ENCODE data around the gene MYO1D.
"Not testable (repeated sequence)": the region's sequence is repeated elsewhere in the genome, so short reads cannot be mapped to it uniquely, and the experiment has no call there.

MYO1D gene

GRCh38 chr17:32774695-32775084 lies 102.2 kb downstream of the MYO1D start:
- no peak for DNase-seq (ENCODE audit: low read depth)

GRCh38 chr17:32773856-32774694 lies 102.8 kb downstream of the MYO1D start:
- DNase-seq (ENCODE audit: low read depth), result no peak

- no peak for DNase-seq (ENCODE audit: low read depth)
Measured at GRCh38 chr17:32772453-32773025, 104.4 kb downstream of the MYO1D start.

GRCh38 chr17:32771396-32771795 lies 105.5 kb downstream of the MYO1D start:
- no peak for DNase-seq (ENCODE audit: low read depth)

- DNase-seq (ENCODE audit: low read depth), result no peak
Measured at GRCh38 chr17:32769846-32770245, 107.1 kb downstream of the MYO1D start.

GRCh38 chr17:32763855-32764439 lies 113.0 kb downstream of the MYO1D start:
- no peak for DNase-seq (ENCODE audit: low read depth)

GRCh38 chr17:32759476-32759875 lies 117.4 kb downstream of the MYO1D start:
- no peak for DNase-seq (ENCODE audit: low read depth)

- DNase-seq (ENCODE audit: low read depth), result no peak
Measured at GRCh38 chr17:32757963-32758362, 119.0 kb downstream of the MYO1D start.

GRCh38 chr17:32756696-32757095 lies 120.2 kb downstream of the MYO1D start:
- no peak for DNase-seq (ENCODE audit: low read depth)

GRCh38 chr17:32755045-32755805 lies 121.7 kb downstream of the MYO1D start:
- DNase-seq (ENCODE audit: low read depth), result peak; percentile 28

GRCh38 chr17:32752934-32753333 lies 124.0 kb downstream of the MYO1D start:
- no peak for DNase-seq (ENCODE audit: low read depth)

GRCh38 chr17:32747856-32748255 lies 129.1 kb downstream of the MYO1D start:
- DNase-seq (ENCODE audit: low read depth), result no peak

- DNase-seq (ENCODE audit: low read depth), result peak; percentile 67
Measured at GRCh38 chr17:32746698-32747097, 130.2 kb downstream of the MYO1D start.

GRCh38 chr17:32746280-32746679 lies 130.6 kb downstream of the MYO1D start:
- DNase-seq (ENCODE audit: low read depth), result peak; percentile 19

- peak; percentile 22 for DNase-seq (ENCODE audit: low read depth)
Measured at GRCh38 chr17:32742681-32743538, 134.0 kb downstream of the MYO1D start.

GRCh38 chr17:32741381-32741780 lies 135.5 kb downstream of the MYO1D start:
- peak; percentile 24 for DNase-seq (ENCODE audit: low read depth)

GRCh38 chr17:32739722-32740121 lies 137.2 kb downstream of the MYO1D start:
- DNase-seq (ENCODE audit: low read depth), result no peak

GRCh38 chr17:32739151-32739550 lies 137.8 kb downstream of the MYO1D start:
- DNase-seq (ENCODE audit: low read depth), result not testable (repeated sequence)

- no peak for DNase-seq (ENCODE audit: low read depth)
Measured at GRCh38 chr17:32733401-32733800, 143.5 kb downstream of the MYO1D start.

GRCh38 chr17:32732900-32733299 lies 144.0 kb downstream of the MYO1D start:
- DNase-seq (ENCODE audit: low read depth), result no peak

- DNase-seq (ENCODE audit: low read depth), result no peak
Measured at GRCh38 chr17:32732296-32732642, 144.7 kb downstream of the MYO1D start.
